HAP-1 (cell line): ENCODE data around the gene CCN6.
"Not testable (repeated sequence)": the region's sequence is repeated elsewhere in the genome, so short reads cannot be mapped to it uniquely, and the experiment has no call there.

Experiments
- DNase-seq, 2 experiments: peaks; one replicate each; pipeline ENCODE4 v3.0.0-alpha.2; 2016 to 2020; ENCODE audit warnings: low spot score in 2 of 2
- H3K27me3 ChIP-seq: fragments of 250-450 bp; sonication (Bioruptor Pico); 2 replicates; pipeline ENCODE4 v1.5.1; 2020; ENCODE audit warnings: low read depth, mild to moderate bottlenecking, moderate library complexity
- H3K36me3 ChIP-seq: fragments of 250-450 bp; sonication (Bioruptor Pico); replicated peaks from 2 replicates; pipeline ENCODE4 v1.5.1; 2020; ENCODE audit warnings: mild to moderate bottlenecking
- H3K4me1 ChIP-seq: fragments of 250-450 bp; sonication (Bioruptor Pico); 2 replicates; pipeline ENCODE4 v1.5.1; 2020; ENCODE audit warnings: mild to moderate bottlenecking
- H3K4me3 ChIP-seq: fragments of 250-450 bp; sonication (Bioruptor Pico); 2 replicates; pipeline ENCODE4 v1.5.1; 2020; ENCODE audit warnings: mild to moderate bottlenecking, moderate library complexity
- H3K9me3 ChIP-seq: fragments of 250-450 bp; sonication (Bioruptor Pico); 2 replicates; pipeline ENCODE4 v1.5.1; 2020; ENCODE audit warnings: mild to moderate bottlenecking, moderate library complexity
- in situ Hi-C: fragments of 300-500 bp; cut with MboI; formaldehyde crosslinking; loops from 3 replicates; pipeline ENCODE4 v1.14.3; 2020; ENCODE audit warnings: low sequenced_read_pairs, inconsistent platforms, mixed read lengths

CCN6 gene

GRCh38 chr6:112086744-112087135 is 32.8 kb downstream of the CCN6 start:
- peak overlapping the region; percentile 71 for H3K4me3 ChIP-seq
- in situ Hi-C loops: no loop called here
- peaks cover 8% of the 10 kb centered on the region for H3K4me1 ChIP-seq
- peak in 1 of 2 experiments; percentile 65 for DNase-seq
- peaks cover 8% of the 10 kb centered on the region for H3K27me3 ChIP-seq
- no peaks in the 10 kb centered on the region for H3K9me3 ChIP-seq
- H3K36me3 ChIP-seq: peaks cover 6% of the 10 kb centered on the region

- in situ Hi-C loops: no loop called here
- Histone ChIP-seq H3K4me1 (peaks cover 8% of the 10 kb centered on the region), H3K4me3 (peak within 1 kb of the TSS; percentile 71), H3K27me3 (peaks cover 13% of the 10 kb centered on the region), H3K9me3 (no peaks in the 10 kb centered on the region), H3K36me3 (peaks cover 6% of the 10 kb centered on the region)
- peak; percentile 93 to 99 for DNase-seq
Measured at GRCh38 chr6:112087136-112087911, 33.4 kb downstream of the CCN6 start, which contains the start of the genes FAM229B and TUBE1. TSS of gene FAM229B (plus strand) at chr6:112087591. CDS start at chr6:112099284, 11,693 bp downstream. TSS of gene TUBE1 (minus strand) at chr6:112087482. CDS start at chr6:112087434, 48 bp downstream.

GRCh38 chr6:112087916-112088315 is 34.0 kb downstream of the CCN6 start:
- Histone ChIP-seq H3K36me3 (peaks cover 6% of the 10 kb centered on the region), H3K27me3 (peaks cover 16% of the 10 kb centered on the region), H3K4me1 (peaks cover 8% of the 10 kb centered on the region), H3K9me3 (no peaks in the 10 kb centered on the region), H3K4me3 (peak overlapping the region; percentile 71)
- in situ Hi-C loops: no loop called here
- DNase-seq: peak in 1 of 2 experiments; percentile 16

GRCh38 chr6:112096901-112097300 is 43.0 kb downstream of the CCN6 start:
- in situ Hi-C loops: no loop called here
- peaks cover 9% of the 10 kb centered on the region for H3K27me3 ChIP-seq
- H3K4me3 ChIP-seq: no peak overlapping the region
- H3K36me3 ChIP-seq: no peaks in the 10 kb centered on the region
- H3K4me1 ChIP-seq: no peaks in the 10 kb centered on the region
- no peaks in the 10 kb centered on the region for H3K9me3 ChIP-seq
- no peak for DNase-seq

- in situ Hi-C loops: no loop called here
- H3K27me3 ChIP-seq: no peaks in the 10 kb centered on the region
- no peaks in the 10 kb centered on the region for H3K4me1 ChIP-seq
- H3K9me3 ChIP-seq: no peaks in the 10 kb centered on the region
- no peak overlapping the region for H3K4me3 ChIP-seq
- DNase-seq: no peak
- H3K36me3 ChIP-seq: no peaks in the 10 kb centered on the region
Measured at GRCh38 chr6:112100561-112100960, 46.7 kb downstream of the CCN6 start.

GRCh38 chr6:112106026-112106425 is 52.1 kb downstream of the CCN6 start:
- H3K27me3 ChIP-seq, H3K36me3 ChIP-seq, H3K4me1 ChIP-seq, DNase-seq, H3K4me3 ChIP-seq, H3K9me3 ChIP-seq, in situ Hi-C loops: not testable (repeated sequence)

GRCh38 chr6:112106562-112106961 is 52.7 kb downstream of the CCN6 start:
- DNase-seq: no peak
- H3K9me3 ChIP-seq: no peaks in the 10 kb centered on the region
- no peaks in the 10 kb centered on the region for H3K36me3 ChIP-seq
- 0 out of 2 replicates have a peak, but pooled peaks cover 6% of the 10 kb centered on the region for H3K27me3 ChIP-seq
- no peaks in the 10 kb centered on the region for H3K4me1 ChIP-seq
- in situ Hi-C loops: no loop called here
- no peak overlapping the region for H3K4me3 ChIP-seq

GRCh38 chr6:112109262-112109661 is 55.4 kb downstream of the CCN6 start:
- H3K36me3 ChIP-seq: no peaks in the 10 kb centered on the region
- no peak for DNase-seq
- 0 out of 2 replicates have a peak, but pooled peaks cover 6% of the 10 kb centered on the region for H3K27me3 ChIP-seq
- no peaks in the 10 kb centered on the region for H3K9me3 ChIP-seq
- no peaks in the 10 kb centered on the region for H3K4me1 ChIP-seq
- H3K4me3 ChIP-seq: no peak overlapping the region
- in situ Hi-C loops: no loop called here

- Histone ChIP-seq H3K36me3 (no peaks in the 10 kb centered on the region), H3K4me1 (no peaks in the 10 kb centered on the region)
- in situ Hi-C loops: no loop called here
Measured at GRCh38 chr6:112113431-112113830, 59.5 kb downstream of the CCN6 start.

GRCh38 chr6:112113918-112114317 is 60.0 kb downstream of the CCN6 start:
- DNase-seq: no peak
- in situ Hi-C loops: no loop called here
- H3K4me1 ChIP-seq: no peaks in the 10 kb centered on the region
- no peak overlapping the region for H3K4me3 ChIP-seq
- H3K9me3 ChIP-seq: no peaks in the 10 kb centered on the region
- no peaks in the 10 kb centered on the region for H3K36me3 ChIP-seq
- H3K27me3 ChIP-seq: 0 out of 2 replicates have a peak, but pooled peaks cover 6% of the 10 kb centered on the region

More at GRCh38 chr6:112113431-112113830, 59.5 kb downstream of the CCN6 start:
- no peak for DNase-seq
- no peaks in the 10 kb centered on the region for H3K9me3 ChIP-seq
- H3K27me3 ChIP-seq: 0 out of 2 replicates have a peak, but pooled peaks cover 6% of the 10 kb centered on the region
- no peak overlapping the region for H3K4me3 ChIP-seq

- Histone ChIP-seq H3K27me3 (no peaks in the 10 kb centered on the region), H3K9me3 (no peaks in the 10 kb centered on the region), H3K4me3 (no peak overlapping the region), H3K4me1 (no peaks in the 10 kb centered on the region), H3K36me3 (no peaks in the 10 kb centered on the region)
- no peak for DNase-seq
- in situ Hi-C loops: no loop called here
Measured at GRCh38 chr6:112114577-112115223, 60.8 kb downstream of the CCN6 start.

GRCh38 chr6:112116221-112116620 is 62.3 kb downstream of the CCN6 start:
- H3K27me3 ChIP-seq: no peaks in the 10 kb centered on the region
- no peaks in the 10 kb centered on the region for H3K9me3 ChIP-seq
- H3K36me3 ChIP-seq: no peaks in the 10 kb centered on the region
- H3K4me1 ChIP-seq: no peaks in the 10 kb centered on the region
- DNase-seq: no peak
- no peak overlapping the region for H3K4me3 ChIP-seq
- in situ Hi-C loops: no loop called here

GRCh38 chr6:112117554-112117953 is 63.6 kb downstream of the CCN6 start:
- Histone ChIP-seq H3K9me3 (no peaks in the 10 kb centered on the region), H3K4me3 (no peak overlapping the region), H3K4me1 (no peaks in the 10 kb centered on the region), H3K36me3 (no peaks in the 10 kb centered on the region), H3K27me3 (no peaks in the 10 kb centered on the region)
- DNase-seq: no peak
- in situ Hi-C loops: no loop called here

- Histone ChIP-seq H3K36me3 (no peaks in the 10 kb centered on the region), H3K4me1 (no peaks in the 10 kb centered on the region), H3K27me3 (no peaks in the 10 kb centered on the region), H3K4me3 (no peak overlapping the region), H3K9me3 (no peaks in the 10 kb centered on the region)
- DNase-seq: no peak
- in situ Hi-C loops: no loop called here
Measured at GRCh38 chr6:112118034-112118433, 64.1 kb downstream of the CCN6 start.
